ENCODE results near the gene ENTHD1. TPM values are rescaled to one million over a fixed set of nuclear protein-coding genes. Genes with fewer than 3 reads are reported as not detected.
"Not testable (repeated sequence)": the region's sequence is repeated elsewhere in the genome, so short reads cannot be mapped to it uniquely, and the experiment has no call there.

Gene ENTHD1
- total RNA-seq, 1 donor from 2014 or later: not detected

DNA sequence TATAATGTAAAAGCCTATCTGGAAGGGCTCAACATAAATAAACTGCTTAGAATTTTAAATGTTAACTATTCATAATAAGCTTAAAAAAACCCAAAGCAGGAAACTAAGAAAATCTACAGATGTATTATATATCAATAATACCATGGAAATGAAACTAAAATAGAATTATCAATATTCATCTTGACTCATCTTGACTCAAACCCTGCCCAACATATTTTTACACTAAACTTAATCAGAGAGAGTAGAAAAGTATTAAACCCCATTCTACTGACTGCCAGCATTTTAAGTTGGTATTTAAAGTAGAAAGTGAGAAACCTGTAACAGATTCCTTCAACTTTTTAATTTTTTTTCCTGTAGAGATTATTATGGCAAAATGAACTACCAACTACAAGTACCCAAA, 149.2 kb downstream of the ENTHD1 start:
- DNase-seq (ENCODE audit: low spot score): no peak
- intact Hi-C loops (cut with DNase I): no loop called here

DNA sequence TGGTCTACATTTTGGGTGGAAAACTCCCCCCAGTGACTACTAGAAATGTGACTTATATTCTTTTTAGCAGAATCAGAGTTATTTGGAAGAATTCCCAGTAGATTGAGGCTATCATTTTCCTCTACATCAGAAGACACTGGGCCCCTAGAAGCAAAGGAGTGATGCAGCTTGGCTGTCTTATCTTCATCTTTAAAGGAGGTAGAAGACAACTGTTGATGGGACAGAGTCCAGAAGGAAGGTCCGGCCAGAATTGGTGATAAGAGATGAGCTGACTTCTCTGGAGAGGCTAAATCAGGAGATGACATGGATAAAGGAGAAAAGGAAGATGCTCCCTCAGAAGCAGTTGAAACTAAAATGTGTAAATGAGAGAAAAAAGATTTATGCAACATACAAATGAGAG, 149.6 kb downstream of the ENTHD1 start:
- no peak for DNase-seq (ENCODE audit: low spot score)
- intact Hi-C loops (cut with DNase I): no loop called here

DNA sequence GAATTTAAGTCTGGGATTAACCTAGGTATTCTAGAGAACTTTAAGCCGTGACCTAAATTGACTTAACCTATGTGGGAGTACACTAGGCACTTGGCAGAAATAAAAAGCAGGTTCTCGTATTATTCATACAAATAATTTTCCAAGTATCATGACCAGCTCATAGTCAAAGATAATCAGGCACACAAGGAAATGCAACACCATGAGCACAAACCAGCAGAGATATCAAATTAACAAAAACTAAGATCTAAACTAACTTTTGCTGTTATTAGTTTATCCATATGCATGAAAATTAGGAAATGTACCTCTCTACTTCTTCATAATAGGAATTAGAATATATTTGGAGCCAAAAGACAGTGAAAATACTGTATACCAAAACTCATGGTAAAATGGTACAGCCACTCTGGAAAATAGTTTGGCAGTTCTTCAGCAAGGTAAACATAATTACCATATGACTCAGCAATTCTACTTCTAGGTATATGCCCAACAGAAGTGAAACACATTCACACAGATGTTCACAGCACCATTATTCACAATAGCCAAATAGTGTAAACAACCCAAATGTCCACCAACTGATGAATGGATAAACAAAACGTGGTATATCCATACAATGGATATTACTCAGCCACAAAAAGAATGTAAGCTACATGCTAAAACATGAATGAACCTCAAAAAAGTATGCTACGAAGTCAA, 154.1 kb downstream of the ENTHD1 start:
- no peak for DNase-seq (ENCODE audit: low spot score)
- intact Hi-C loops (cut with DNase I): no loop called here

DNA sequence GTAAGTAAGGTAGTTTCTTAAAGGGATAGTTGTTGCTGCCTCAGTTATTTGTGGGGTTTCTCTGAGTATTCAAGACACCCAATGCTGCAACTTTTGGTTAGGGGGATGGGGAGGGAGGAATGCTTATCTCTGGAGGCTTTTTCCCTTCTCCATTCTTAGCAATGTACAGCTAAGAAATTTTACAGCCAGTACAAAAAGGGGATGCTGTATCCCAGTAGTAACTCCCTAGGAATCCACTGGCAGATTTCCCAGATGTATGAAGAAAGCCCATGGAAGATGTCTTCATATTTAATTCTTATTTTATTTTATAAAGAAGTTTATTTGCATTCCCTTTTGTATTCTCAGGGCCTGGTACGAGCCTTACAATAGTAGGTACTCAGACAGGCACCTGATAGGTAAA, 154.8 kb downstream of the ENTHD1 start:
- DNase-seq (ENCODE audit: low spot score): no peak
- intact Hi-C loops (cut with DNase I): no loop called here

DNA sequence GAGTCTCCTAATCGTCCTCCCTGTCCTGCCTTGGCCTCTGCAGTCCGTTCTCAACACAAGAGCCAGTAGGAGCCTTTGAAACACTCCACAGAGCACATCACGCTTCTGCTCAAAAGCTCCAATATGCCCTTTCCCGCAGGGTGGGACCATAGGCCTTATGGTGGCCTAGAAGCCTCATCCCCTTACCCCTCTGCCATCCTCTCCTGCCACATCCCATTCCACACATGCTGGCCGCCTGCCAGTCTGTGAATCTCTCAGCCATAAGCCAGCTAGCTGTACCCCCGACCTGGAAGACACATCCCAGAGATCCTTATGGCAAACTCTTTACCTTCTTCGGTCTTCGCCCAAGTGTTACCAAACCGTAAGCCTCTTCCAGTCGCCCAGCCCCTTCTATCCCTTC, 157.8 kb downstream of the ENTHD1 start:
- DNase-seq (ENCODE audit: low spot score): no peak
- intact Hi-C loops (cut with DNase I): no loop called here

DNA sequence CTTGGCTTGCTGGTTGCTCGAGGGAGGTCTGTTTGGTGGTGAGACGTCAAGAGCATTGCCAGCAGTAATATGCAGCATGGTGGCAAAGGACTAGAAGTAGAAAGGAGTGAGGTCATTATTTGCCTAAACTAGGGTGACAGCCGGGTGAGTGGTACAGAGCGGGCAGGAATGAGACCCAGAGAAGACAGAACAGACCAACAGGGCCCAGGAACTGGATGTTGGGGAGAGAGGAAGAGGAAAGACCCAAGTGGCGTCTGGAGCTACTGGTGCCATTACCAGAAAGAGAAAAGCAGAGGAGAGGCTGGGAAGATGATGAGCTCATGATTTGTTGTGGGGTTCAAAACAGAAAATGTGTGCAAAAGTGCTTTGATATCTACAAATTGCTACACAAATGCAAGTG, 158.7 kb downstream of the ENTHD1 start:
- no peak for DNase-seq (ENCODE audit: low spot score)
- intact Hi-C loops (cut with DNase I): no loop called here

DNA sequence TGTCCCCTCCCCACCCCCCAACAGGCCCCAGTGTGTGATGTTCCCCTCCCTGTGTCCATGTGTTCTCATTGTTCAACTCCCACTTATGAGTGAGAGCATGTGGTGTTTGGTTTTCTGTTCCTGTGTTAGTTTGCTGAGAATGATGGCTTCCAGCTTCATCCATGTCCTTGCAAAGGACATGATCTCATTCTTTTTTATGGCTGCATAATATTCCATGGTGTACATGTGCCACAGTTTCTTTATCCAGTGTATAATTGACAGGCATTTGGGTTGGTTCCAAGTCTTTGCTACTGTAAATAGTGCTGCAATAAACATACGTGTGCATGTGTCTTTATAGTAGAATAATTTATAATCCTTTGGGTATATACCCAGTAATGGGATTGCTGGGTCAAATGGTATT, 159.5 kb downstream of the ENTHD1 start:
- intact Hi-C loops (cut with DNase I); DNase-seq (ENCODE audit: low spot score): not testable (repeated sequence)

DNA sequence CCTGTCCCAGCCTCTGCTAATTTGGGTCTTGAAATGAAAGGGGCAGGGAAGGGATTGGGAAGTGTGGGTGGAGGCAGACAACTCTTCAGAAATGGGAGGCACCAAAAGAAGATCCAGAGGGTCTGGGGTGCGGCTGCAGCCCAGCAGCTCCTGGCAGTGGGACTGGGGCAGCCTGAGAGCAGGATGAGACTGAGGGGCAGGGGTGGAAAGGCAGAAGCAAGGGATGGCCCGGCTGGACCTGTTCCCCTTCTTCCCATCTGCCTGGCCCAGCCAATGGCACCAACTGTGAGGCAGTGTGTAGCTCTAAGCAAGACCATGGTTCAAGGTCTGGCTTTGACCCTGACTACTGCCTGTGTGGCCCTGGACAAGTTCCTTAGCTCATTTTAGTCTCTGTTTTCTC, 160.4 kb downstream of the ENTHD1 start:
- no peak for DNase-seq (ENCODE audit: low spot score)
- intact Hi-C loops (cut with DNase I): no loop called here

DNA sequence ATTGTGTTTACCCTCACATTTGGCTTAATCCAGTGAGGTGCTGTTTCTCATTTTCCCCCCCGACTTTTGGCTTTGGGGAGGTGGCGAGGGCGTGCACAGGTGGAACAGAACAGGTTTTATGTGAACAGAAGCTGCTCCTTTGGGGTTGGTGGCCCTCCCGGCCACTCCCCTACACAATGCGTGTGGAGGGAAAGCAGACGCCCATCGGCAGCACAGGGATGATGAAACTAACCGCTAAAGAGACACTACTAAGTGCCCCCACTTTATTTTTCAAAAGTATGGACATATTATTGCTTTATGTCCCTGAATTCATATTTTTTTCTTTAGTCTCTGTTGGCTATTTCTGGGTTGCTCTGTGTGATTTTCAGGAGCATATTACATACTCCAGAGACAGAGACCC, 160.9 kb downstream of the ENTHD1 start:
- no peak for DNase-seq (ENCODE audit: low spot score)
- intact Hi-C loops (cut with DNase I): no loop called here

DNA sequence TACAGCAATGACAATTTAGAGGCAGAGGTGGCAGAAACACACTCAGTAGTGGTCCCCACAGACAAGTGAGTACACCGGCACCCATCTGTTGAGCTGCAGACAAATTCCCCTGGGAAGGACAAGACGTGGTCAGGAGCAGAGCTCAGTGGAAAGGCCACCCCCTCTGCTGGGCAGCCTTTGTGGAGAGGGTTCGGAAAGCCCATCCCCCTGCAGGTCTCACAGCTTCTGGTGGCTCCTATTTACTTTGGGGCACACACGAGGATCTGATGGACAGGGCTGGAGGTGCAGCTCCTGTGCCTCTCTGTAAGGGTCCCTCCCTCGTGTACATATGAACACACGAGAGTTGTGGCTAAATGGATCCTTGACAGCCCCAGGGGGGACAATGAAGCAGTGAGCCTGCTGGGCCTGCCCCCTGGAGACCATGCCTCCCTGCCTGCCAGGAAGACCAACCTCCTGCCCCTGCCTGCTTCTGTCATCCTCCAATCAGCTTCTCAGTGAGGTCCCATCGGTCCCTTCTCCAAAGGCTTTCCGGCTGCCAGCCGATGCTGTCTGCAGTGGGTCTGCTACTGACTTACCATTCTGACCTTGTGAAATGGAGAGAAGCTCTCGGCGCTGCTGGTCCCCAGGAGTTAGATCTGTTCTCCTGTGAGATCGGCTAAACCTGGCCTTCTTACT, 161.5 kb downstream of the ENTHD1 start:
- intact Hi-C loops (cut with DNase I): no loop called here
- no peak for DNase-seq (ENCODE audit: low spot score)

DNA sequence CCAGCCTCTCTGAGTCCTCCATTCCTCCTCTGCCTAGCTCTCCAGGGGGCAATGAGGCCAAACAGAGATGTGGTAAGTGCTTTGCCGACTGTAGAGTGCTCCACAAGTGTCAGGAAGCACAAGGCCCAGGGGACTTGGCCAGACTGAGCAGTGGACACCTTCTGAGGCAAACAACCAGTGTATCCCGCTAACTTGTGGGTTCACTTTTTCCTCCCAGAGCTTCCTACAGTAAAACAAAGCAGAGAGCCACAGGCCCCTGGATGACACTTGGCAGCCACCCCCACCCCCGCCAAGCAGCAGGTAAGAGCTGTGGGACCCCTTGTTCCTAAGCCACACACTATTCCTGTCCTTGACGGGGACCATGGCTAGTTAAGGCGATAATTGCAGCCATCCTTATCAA, 162.1 kb downstream of the ENTHD1 start:
- DNase-seq (ENCODE audit: low spot score): no peak
- intact Hi-C loops (cut with DNase I): no loop called here

DNA sequence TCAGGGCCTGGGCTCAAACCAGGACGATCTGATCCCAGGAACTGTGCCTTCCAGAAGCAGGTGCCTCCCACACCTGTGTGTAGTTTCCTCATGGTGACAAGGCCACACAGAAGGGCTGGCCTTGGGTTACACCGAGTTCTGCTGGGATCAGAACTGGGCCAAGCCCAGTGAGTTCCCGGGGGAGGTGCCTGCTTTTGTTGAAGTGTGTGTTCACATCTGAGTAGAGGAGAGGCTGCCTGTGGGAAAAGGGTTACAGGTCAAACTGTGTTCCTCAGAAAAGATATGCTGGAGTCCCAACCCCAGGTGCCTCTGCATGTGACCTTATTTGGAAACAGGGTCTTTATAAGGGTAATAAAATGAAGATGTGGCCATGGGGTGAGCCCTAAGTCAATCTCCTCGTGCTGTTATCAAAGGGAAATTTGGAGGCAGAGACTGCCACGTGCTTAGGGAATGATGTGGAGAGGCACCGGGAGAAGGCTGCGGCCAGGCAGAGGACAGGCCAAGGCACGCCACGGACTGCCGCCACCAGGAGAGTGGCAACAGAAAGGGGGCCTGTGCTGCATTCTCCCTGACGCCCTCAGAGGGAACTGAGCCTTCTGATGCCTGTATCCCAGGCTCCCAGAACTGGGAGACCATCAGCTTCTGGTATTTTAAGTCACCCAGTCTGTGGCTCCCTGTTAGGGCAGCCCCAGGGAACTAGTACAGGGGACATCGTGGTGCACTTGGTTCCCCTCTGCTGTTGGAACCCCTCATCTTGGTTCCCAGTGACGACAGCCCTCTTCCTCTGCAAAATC, 164.2 kb downstream of the ENTHD1 start:
- DNase-seq (ENCODE audit: low spot score): peak; percentile 39
- intact Hi-C loops (cut with DNase I): no loop called here

DNA sequence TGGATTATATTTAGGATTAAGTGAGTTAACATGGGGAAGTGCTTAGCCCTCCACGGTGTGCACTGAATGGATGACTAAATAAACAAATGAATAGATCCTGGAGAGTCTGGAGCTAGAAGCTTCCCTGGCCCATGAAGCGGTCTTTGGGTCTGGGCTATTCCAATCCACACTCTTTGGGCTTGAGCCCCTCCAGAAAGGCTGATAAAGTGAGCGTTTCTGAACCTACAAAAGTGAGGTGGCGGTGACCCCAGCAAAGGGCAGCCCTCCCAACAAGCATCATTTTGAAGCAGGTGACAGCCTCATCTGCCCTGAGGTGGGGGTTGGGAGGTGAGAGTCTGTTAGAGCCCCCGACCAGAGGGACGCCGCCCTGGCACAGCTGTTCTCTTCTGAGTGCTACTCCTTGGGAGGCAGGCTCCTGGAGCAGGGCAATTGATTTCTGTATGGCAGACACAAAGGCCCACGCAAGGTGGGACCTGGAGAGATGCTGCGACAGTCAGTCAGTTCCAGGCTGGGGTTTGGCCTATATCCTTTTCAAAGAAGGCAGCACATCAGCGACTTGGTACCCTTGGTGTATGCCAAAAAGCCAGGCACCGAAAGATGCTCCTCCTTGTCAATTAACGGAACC, 165.2 kb downstream of the ENTHD1 start:
- peak; percentile 54 for DNase-seq (ENCODE audit: low spot score)
- intact Hi-C loops (cut with DNase I): no loop called here

DNA sequence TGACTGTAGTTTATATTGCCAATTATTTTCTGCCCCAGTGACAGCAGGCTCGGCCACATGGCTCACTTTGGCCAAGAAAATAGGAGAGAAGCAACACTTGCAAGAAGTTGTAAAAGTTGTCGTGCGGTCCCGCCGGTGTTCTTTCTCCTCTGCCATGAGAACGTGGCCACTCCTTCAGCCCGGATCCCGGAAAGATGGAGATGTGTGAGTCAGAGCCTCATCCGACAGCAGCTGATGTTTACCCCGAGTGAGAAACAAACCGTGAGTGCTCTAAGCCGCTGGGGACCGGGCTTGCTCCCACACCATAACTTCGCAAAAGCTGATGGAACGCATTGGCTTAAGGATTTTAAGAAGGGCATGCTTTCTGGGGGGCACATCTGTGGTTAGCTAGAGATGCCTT, 166.0 kb downstream of the ENTHD1 start:
- intact Hi-C loops (cut with DNase I): no loop called here
- DNase-seq (ENCODE audit: low spot score): peak; percentile 49

DNA sequence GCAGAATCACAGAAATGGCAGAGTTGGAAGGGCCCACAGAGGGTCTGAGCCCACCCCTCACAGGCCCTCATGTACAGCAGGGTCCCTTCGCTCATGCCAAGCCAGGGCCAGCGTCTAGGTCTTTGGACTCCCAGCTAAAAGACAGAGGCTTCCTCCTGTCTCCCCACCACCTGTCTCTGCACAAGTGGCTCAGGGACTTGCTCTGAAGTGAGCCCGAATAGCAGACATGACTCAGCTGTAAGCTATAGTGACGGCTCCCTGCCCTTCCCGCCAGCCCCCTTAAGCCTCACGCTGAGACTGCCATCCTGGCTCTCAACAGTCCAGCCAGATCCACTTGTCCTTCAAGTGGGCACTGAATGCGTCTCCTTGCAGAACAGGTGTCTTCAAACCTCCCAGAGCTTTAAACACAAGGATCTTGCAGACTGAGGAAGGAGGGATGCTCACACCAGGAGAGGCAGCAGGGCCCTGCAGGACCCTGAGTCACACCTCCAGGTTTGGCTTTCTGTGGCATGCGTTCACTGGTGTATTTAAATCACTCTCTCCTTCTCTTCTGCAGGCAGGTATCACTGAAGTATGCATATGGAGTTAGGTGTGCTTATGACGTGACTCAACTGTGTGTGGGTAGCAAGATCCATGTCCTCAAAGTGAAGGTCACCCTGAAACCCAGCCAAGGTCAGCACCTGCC, 168.1 kb downstream of the ENTHD1 start:
- intact Hi-C loops (cut with DNase I): no loop called here
- peak; percentile 41 for DNase-seq (ENCODE audit: low spot score)

DNA sequence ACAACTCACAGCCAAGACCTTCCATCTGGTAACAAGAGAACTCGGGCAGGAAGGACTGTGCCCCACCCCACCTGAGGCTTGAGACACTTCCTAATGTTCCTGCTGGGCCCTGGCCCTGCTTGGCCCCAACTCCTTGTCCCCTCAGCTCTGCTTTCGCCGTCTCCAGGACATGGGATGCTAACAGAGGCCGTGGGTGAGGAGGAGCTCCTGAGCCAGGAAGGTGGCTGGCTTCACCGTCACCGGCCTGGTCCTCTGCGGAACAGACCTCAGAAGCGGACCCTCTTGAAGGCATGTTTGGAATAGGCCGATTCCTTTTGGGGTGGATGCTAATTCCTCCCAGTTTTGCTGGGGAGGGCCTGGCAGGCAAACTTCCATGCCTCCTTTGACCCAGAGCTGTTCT, 168.7 kb downstream of the ENTHD1 start:
- DNase-seq (ENCODE audit: low spot score): peak; percentile 22
- intact Hi-C loops (cut with DNase I): no loop called here

DNA sequence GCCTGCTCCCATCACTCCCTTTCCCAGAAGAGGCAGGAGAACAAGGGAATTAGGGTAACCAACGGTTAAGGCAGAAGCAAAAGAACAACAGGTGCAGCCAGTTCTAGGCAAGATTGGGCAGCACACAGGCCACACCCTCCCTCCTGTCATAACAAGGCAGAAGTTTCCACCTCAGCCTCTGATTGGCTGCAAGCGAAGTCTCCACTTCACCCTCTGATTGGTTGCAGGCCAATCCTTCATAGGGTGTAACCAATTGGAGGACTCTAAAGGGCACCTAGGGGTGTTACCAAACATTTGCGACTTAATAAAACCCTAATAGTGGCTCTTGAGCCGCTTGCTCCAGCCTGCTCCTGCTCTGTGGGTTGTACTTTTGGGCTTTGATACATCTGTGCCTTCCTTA, 169.2 kb downstream of the ENTHD1 start:
- intact Hi-C loops (cut with DNase I): no loop called here

DNA sequence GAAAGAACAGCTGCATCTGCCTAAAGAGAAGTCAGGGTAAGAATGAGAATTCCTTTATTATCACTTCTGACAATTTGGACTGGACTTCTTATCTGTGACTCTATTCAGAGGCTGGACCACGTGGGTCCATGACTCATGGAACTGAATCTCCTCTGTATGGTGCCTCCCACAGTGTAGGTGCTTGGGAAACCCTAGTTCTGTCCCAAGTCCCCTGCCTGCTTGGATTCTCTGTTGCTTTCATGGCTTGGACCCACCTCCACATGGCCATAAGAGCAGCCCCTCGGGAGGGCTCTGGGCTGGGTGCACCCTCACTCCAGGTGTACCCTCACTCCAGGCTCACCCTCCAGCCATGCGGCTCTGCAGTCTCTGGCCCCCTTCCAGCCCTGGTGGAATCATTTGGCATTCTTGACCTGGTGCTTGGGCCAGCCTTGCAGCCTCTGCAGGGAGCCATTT, 169.6 kb downstream of the ENTHD1 start:
- DNase-seq (ENCODE audit: low spot score): peak; percentile 55
- intact Hi-C loops (cut with DNase I): no loop called here

More for the DNA sequence above, 169.2 kb downstream of the ENTHD1 start:
- DNase-seq (ENCODE audit: low spot score): no peak

DNA sequence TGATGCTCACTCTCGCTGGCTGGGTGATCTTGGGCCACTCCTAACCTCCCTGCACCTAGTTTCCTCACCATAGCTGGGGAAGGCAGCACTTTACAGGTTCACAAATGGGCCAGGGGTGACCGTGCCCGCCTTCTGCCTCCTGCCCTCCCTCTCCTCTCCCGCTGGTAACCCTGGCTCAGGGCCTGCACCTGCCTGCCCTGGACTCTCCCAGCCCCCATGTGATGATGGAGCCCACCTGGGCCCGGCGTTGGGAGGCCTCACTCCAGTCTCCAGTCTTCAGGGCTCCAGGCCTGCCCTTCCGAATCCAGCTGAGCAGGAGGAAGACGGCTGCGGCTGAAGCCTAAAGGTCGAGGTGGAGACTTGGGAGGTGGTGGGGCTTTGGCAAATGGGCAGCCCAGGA, 170.1 kb downstream of the ENTHD1 start:
- peak; percentile 20 for DNase-seq (ENCODE audit: low spot score)
- intact Hi-C loops (cut with DNase I): no loop called here

DNA sequence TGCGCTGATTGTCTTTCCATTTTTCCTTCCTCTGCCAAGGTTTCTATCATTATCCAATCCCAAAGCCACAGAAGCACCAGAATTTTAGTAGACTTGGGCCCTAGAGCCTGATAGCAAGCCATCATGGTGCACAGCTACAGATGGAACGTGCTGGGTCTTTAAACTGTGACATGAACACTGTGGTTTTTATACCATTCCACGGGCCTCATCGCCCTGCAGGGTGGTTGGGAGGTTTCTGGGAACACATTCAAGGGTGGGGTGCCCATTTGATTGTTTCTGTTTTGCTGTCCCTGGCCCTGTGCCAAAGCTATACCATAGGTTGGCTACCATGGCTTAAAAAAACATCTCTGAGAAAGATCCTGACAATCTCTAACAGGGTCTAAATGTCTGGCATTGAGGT, 171.1 kb downstream of the ENTHD1 start:
- no peak for DNase-seq (ENCODE audit: low spot score)
- intact Hi-C loops (cut with DNase I): no loop called here
